HEK293T (cell line): ENCODE results near the gene TM4SF18.

Source experiments
- CTCF ChIA-PET: fragments of 350-600 bp; formaldehyde crosslinking; extraction: SDS; loops from one replicate; lab custom pipeline; 2021; ENCODE audit warnings: antibody characterized with exemption, inconsistent platforms; lab: Yijun Ruan, JAX
- POLR2A ChIA-PET: fragments of 350-600 bp; formaldehyde crosslinking; extraction: SDS; loops from one replicate; lab custom pipeline; 2020; ENCODE audit warnings: antibody characterized with exemption, inconsistent platforms; lab: Yijun Ruan, JAX
- DNase-seq: peaks from one replicate; pipeline ENCODE4 v3.0.0; 2012; ENCODE audit warnings: mixed read lengths; ENCODE audit errors: extremely low spot score
- ARNT ChIP-seq: fragments of 450-650 bp; IDR thresholded peaks from 2 replicates; pipeline ENCODE4 v1.6.1; 2017; ENCODE audit warnings: mild to moderate bottlenecking
- BHLHE40 ChIP-seq: fragments of 450-650 bp; IDR thresholded peaks from 2 replicates; pipeline ENCODE4 v1.6.1; 2016; ENCODE audit warnings: mild to moderate bottlenecking, moderate library complexity, borderline replicate concordance
- CTBP1 ChIP-seq: fragments of 450-650 bp; IDR thresholded peaks from 2 replicates; pipeline ENCODE4 v1.6.1; 2016; ENCODE audit warnings: borderline replicate concordance
- ELF4 ChIP-seq: fragments of 450-650 bp; IDR thresholded peaks from 2 replicates; pipeline ENCODE4 v1.6.1; 2017; ENCODE audit warnings: antibody characterized with exemption
- FOXA1 ChIP-seq: fragments of 450-650 bp; IDR thresholded peaks from 2 replicates; pipeline ENCODE4 v1.6.1; 2016; ENCODE audit warnings: mild to moderate bottlenecking
- FOXK2 ChIP-seq: fragments of 450-650 bp; IDR thresholded peaks from 2 replicates; pipeline ENCODE4 v1.6.1; 2016; ENCODE audit warnings: mild to moderate bottlenecking
- FOXM1 ChIP-seq: fragments of 450-650 bp; IDR thresholded peaks from 2 replicates; pipeline ENCODE4 v1.6.1; 2017; ENCODE audit warnings: mild to moderate bottlenecking, borderline replicate concordance
- HDGF ChIP-seq: fragments of 450-650 bp; IDR thresholded peaks from 2 replicates; pipeline ENCODE4 v1.6.1; 2017; ENCODE audit warnings: antibody characterized with exemption, borderline replicate concordance
- L3MBTL2 ChIP-seq: fragments of 450-650 bp; conservative IDR thresholded peaks from 2 replicates; pipeline ENCODE4 v1.6.1; 2016; ENCODE audit warnings: mild to moderate bottlenecking
- LEF1 ChIP-seq: fragments of 450-650 bp; IDR thresholded peaks from 2 replicates; pipeline ENCODE4 v1.6.1; 2017; ENCODE audit warnings: mild to moderate bottlenecking, borderline replicate concordance
- NFRKB ChIP-seq: fragments of 450-650 bp; IDR thresholded peaks from 2 replicates; pipeline ENCODE4 v1.6.1; 2016; ENCODE audit warnings: mild to moderate bottlenecking, moderate library complexity
- PKNOX1 ChIP-seq: fragments of 450-650 bp; IDR thresholded peaks from 2 replicates; pipeline ENCODE4 v1.6.1; 2016
- SP1 ChIP-seq: fragments of 450-650 bp; IDR thresholded peaks from 2 replicates; pipeline ENCODE4 v1.6.1; 2017
- SUZ12 ChIP-seq: fragments of 450-650 bp; IDR thresholded peaks from 2 replicates; pipeline ENCODE4 v1.6.1; 2016; ENCODE audit warnings: mild to moderate bottlenecking
- TARDBP ChIP-seq: fragments of 450-650 bp; IDR thresholded peaks from 2 replicates; pipeline ENCODE4 v1.6.1; 2016
- ZNF384 ChIP-seq: fragments of 450-650 bp; IDR thresholded peaks from 2 replicates; pipeline ENCODE4 v1.6.1; 2016

Gene TM4SF18

GRCh38 chr3:149274220-149274619, 59.2 kb downstream of the TM4SF18 start:
- ChIA-PET POLR2A (no interaction called here), CTCF (interaction anchor here (2.4 kb wide), 1 partner anchor 154 kb away, joined by 10 read pairs; no protein-coding TSS in a partner anchor)
- TF ChIP-seq ZNF384: no peak
- TF ChIP-seq ARNT: no peak
- no peak for TF ChIP-seq SUZ12
- no peak for TF ChIP-seq HDGF
- TF ChIP-seq NFRKB: no peak
- no peak for TF ChIP-seq TARDBP
- TF ChIP-seq FOXA1: no peak
- no peak for TF ChIP-seq LEF1
- no peak for TF ChIP-seq CTBP1
- no peak for TF ChIP-seq FOXM1
- no peak for TF ChIP-seq PKNOX1
- TF ChIP-seq FOXK2: no peak
- no peak for TF ChIP-seq ELF4
- no peak for TF ChIP-seq SP1
- TF ChIP-seq L3MBTL2: no peak
- TF ChIP-seq BHLHE40: no peak
- DNase-seq: no peak

GRCh38 chr3:149273096-149273751, 60.2 kb downstream of the TM4SF18 start:
- POLR2A ChIA-PET: no interaction called here
- DNase-seq: peak; percentile 72
- CTCF ChIA-PET: interaction anchor here (1.4 kb wide), 1 partner anchor 153 kb away, joined by 9 read pairs; no protein-coding TSS in a partner anchor
- TF ChIP-seq SUZ12: no peak
- peak; percentile 51; the same call in 1 of the 2 replicates for TF ChIP-seq ZNF384

- CTCF ChIA-PET: no interaction called here
- TF ChIP-seq HDGF (no peak), LEF1 (no peak), FOXK2 (no peak), CTBP1 (no peak), ZNF384 (no peak), FOXA1 (no peak), PKNOX1 (no peak), BHLHE40 (no peak), ELF4 (no peak), FOXM1 (no peak), NFRKB (no peak), L3MBTL2 (no peak), SUZ12 (no peak), TARDBP (no peak), ARNT (no peak)
- POLR2A ChIA-PET: no interaction called here
- DNase-seq: no peak
Observed at GRCh38 chr3:149271669-149272068, 61.8 kb downstream of the TM4SF18 start.

GRCh38 chr3:149270180-149270579, 63.3 kb downstream of the TM4SF18 start:
- POLR2A ChIA-PET: no interaction called here
- no peak for DNase-seq
- CTCF ChIA-PET: interaction anchor here (0.7 kb wide), 1 partner anchor 148 kb away, joined by 3 read pairs; no protein-coding TSS in a partner anchor
- no peak for TF ChIP-seq CTBP1
- TF ChIP-seq ZNF384: no peak
- no peak for TF ChIP-seq PKNOX1

- ChIA-PET CTCF (no interaction called here), POLR2A (no interaction called here)
- TF ChIP-seq ZNF384 (no peak), SUZ12 (no peak), NFRKB (no peak), LEF1 (no peak), L3MBTL2 (no peak), ELF4 (no peak), FOXM1 (no peak), PKNOX1 (no peak), FOXA1 (no peak), BHLHE40 (no peak), FOXK2 (no peak)
Observed at GRCh38 chr3:149269687-149270086, 63.7 kb downstream of the TM4SF18 start.

More at GRCh38 chr3:149269687-149270086, 63.7 kb downstream of the TM4SF18 start:
- DNase-seq: no peak
